ENCODE measurements around the gene CHRNA1.
"Not testable (repeated sequence)": the region's sequence is repeated elsewhere in the genome, so short reads cannot be mapped to it uniquely, and the experiment has no call there.

CHRNA1 gene

GRCh38 chr2:174730698-174731018, 33.6 kb downstream of the CHRNA1 start:
- Mint-ChIP-seq H3K9me3 (no peaks in the 10 kb centered on the region), H3K4me3 (peak overlapping the region; percentile 80), H3K27ac (no peak overlapping the region), H3K36me3 (ENCODE audit: low read depth) (no peaks in the 10 kb centered on the region), H3K4me1 (ENCODE audit: low read depth) (peaks cover 10% of the 10 kb centered on the region), H3K27me3 (ENCODE audit: low read depth) (peaks cover 52% of the 10 kb centered on the region)
- no peak for DNase-seq (ENCODE audit: low spot score)

- Mint-ChIP-seq H3K27me3 (ENCODE audit: low read depth) (peaks cover 49% of the 10 kb centered on the region), H3K27ac (no peak overlapping the region), H3K36me3 (ENCODE audit: low read depth) (no peaks in the 10 kb centered on the region), H3K9me3 (no peaks in the 10 kb centered on the region), H3K4me1 (ENCODE audit: low read depth) (peaks cover 10% of the 10 kb centered on the region), H3K4me3 (peak overlapping the region; percentile 80)
- peak; percentile 41 for DNase-seq (ENCODE audit: low spot score)
Observed at GRCh38 chr2:174729797-174730697, 34.2 kb downstream of the CHRNA1 start.

GRCh38 chr2:174728096-174728495, 36.2 kb downstream of the CHRNA1 start:
- DNase-seq (ENCODE audit: low spot score): no peak
- H3K27ac Mint-ChIP-seq: no peak overlapping the region
- H3K4me3 Mint-ChIP-seq: no peak overlapping the region
- H3K4me1 Mint-ChIP-seq (ENCODE audit: low read depth): peaks cover 10% of the 10 kb centered on the region
- no peaks in the 10 kb centered on the region for H3K36me3 Mint-ChIP-seq (ENCODE audit: low read depth)
- no peaks in the 10 kb centered on the region for H3K9me3 Mint-ChIP-seq
- peaks cover 37% of the 10 kb centered on the region for H3K27me3 Mint-ChIP-seq (ENCODE audit: low read depth)

GRCh38 chr2:174726212-174726611, 38.1 kb downstream of the CHRNA1 start:
- H3K4me1 Mint-ChIP-seq (ENCODE audit: low read depth): peaks cover 12% of the 10 kb centered on the region
- no peaks in the 10 kb centered on the region for H3K36me3 Mint-ChIP-seq (ENCODE audit: low read depth)
- H3K27ac Mint-ChIP-seq: no peak overlapping the region
- H3K9me3 Mint-ChIP-seq: no peaks in the 10 kb centered on the region
- no peak for DNase-seq (ENCODE audit: low spot score)
- no peak overlapping the region for H3K4me3 Mint-ChIP-seq
- peaks cover 33% of the 10 kb centered on the region for H3K27me3 Mint-ChIP-seq (ENCODE audit: low read depth)

GRCh38 chr2:174722942-174723592, 41.2 kb downstream of the CHRNA1 start:
- Mint-ChIP-seq H3K27ac (no peak overlapping the region), H3K27me3 (ENCODE audit: low read depth) (peaks cover 18% of the 10 kb centered on the region), H3K36me3 (ENCODE audit: low read depth) (no peaks in the 10 kb centered on the region), H3K4me1 (ENCODE audit: low read depth) (peaks cover 15% of the 10 kb centered on the region), H3K4me3 (no peak overlapping the region), H3K9me3 (no peaks in the 10 kb centered on the region)
- no peak for DNase-seq (ENCODE audit: low spot score)

- Mint-ChIP-seq H3K27ac (no peak overlapping the region), H3K36me3 (ENCODE audit: low read depth) (no peaks in the 10 kb centered on the region), H3K4me1 (ENCODE audit: low read depth) (peaks cover 31% of the 10 kb centered on the region), H3K27me3 (ENCODE audit: low read depth) (peaks cover 11% of the 10 kb centered on the region), H3K9me3 (no peaks in the 10 kb centered on the region), H3K4me3 (no peak overlapping the region)
- DNase-seq (ENCODE audit: low spot score): no peak
Observed at GRCh38 chr2:174719016-174719415, 45.3 kb downstream of the CHRNA1 start.

GRCh38 chr2:174718591-174718990, 45.7 kb downstream of the CHRNA1 start:
- H3K36me3 Mint-ChIP-seq (ENCODE audit: low read depth): no peaks in the 10 kb centered on the region
- DNase-seq (ENCODE audit: low spot score): no peak
- H3K27ac Mint-ChIP-seq: no peak overlapping the region
- peaks cover 31% of the 10 kb centered on the region for H3K4me1 Mint-ChIP-seq (ENCODE audit: low read depth)
- H3K9me3 Mint-ChIP-seq: no peaks in the 10 kb centered on the region
- no peak overlapping the region for H3K4me3 Mint-ChIP-seq
- peaks cover 11% of the 10 kb centered on the region for H3K27me3 Mint-ChIP-seq (ENCODE audit: low read depth)

GRCh38 chr2:174717916-174718315, 46.4 kb downstream of the CHRNA1 start:
- Mint-ChIP-seq H3K27me3 (ENCODE audit: low read depth) (peaks cover 11% of the 10 kb centered on the region), H3K9me3 (no peaks in the 10 kb centered on the region), H3K27ac (no peak overlapping the region), H3K36me3 (ENCODE audit: low read depth) (no peaks in the 10 kb centered on the region), H3K4me3 (peak overlapping the region; percentile 59), H3K4me1 (ENCODE audit: low read depth) (peaks cover 31% of the 10 kb centered on the region)
- DNase-seq (ENCODE audit: low spot score): no peak

GRCh38 chr2:174717273-174717672, 47.0 kb downstream of the CHRNA1 start:
- peak; percentile 36 for DNase-seq (ENCODE audit: low spot score)
- Mint-ChIP-seq H3K27ac (no peak overlapping the region), H3K36me3 (ENCODE audit: low read depth) (no peaks in the 10 kb centered on the region), H3K27me3 (ENCODE audit: low read depth) (peaks cover 8% of the 10 kb centered on the region), H3K4me3 (peak overlapping the region; percentile 59), H3K9me3 (no peaks in the 10 kb centered on the region), H3K4me1 (ENCODE audit: low read depth) (peaks cover 31% of the 10 kb centered on the region)

- peak overlapping the region; percentile 59 for H3K4me3 Mint-ChIP-seq
Observed at GRCh38 chr2:174716785-174717184, 47.5 kb downstream of the CHRNA1 start.

GRCh38 chr2:174713686-174714085, 50.6 kb downstream of the CHRNA1 start:
- H3K4me3 Mint-ChIP-seq: no peak overlapping the region
- no peak overlapping the region for H3K27ac Mint-ChIP-seq
- no peak for DNase-seq (ENCODE audit: low spot score)
- H3K4me1 Mint-ChIP-seq (ENCODE audit: low read depth): peaks cover 24% of the 10 kb centered on the region
- peaks cover 7% of the 10 kb centered on the region for H3K27me3 Mint-ChIP-seq (ENCODE audit: low read depth)
- H3K36me3 Mint-ChIP-seq (ENCODE audit: low read depth): no peaks in the 10 kb centered on the region
- H3K9me3 Mint-ChIP-seq: no peaks in the 10 kb centered on the region

More at GRCh38 chr2:174716785-174717184, 47.5 kb downstream of the CHRNA1 start:
- Mint-ChIP-seq H3K27me3 (ENCODE audit: low read depth) (peaks cover 8% of the 10 kb centered on the region), H3K36me3 (ENCODE audit: low read depth) (no peaks in the 10 kb centered on the region), H3K27ac (peak overlapping the region; percentile 67), H3K4me1 (ENCODE audit: low read depth) (peaks cover 30% of the 10 kb centered on the region), H3K9me3 (no peaks in the 10 kb centered on the region)
- DNase-seq (ENCODE audit: low spot score): peak; percentile 11

GRCh38 chr2:174711206-174711605, 53.1 kb downstream of the CHRNA1 start:
- H3K4me1 Mint-ChIP-seq (ENCODE audit: low read depth): peaks cover 3% of the 10 kb centered on the region
- H3K27ac Mint-ChIP-seq: no peak overlapping the region
- no peak overlapping the region for H3K4me3 Mint-ChIP-seq
- peaks cover 15% of the 10 kb centered on the region for H3K27me3 Mint-ChIP-seq (ENCODE audit: low read depth)
- H3K9me3 Mint-ChIP-seq: no peaks in the 10 kb centered on the region
- DNase-seq (ENCODE audit: low spot score): no peak
- H3K36me3 Mint-ChIP-seq (ENCODE audit: low read depth): no peaks in the 10 kb centered on the region

- H3K9me3 Mint-ChIP-seq; H3K4me1 Mint-ChIP-seq (ENCODE audit: low read depth); H3K27ac Mint-ChIP-seq; DNase-seq (ENCODE audit: low spot score); H3K4me3 Mint-ChIP-seq; H3K36me3 Mint-ChIP-seq (ENCODE audit: low read depth): not testable (repeated sequence)
- peaks cover 27% of the 10 kb centered on the region for H3K27me3 Mint-ChIP-seq (ENCODE audit: low read depth)
Observed at GRCh38 chr2:174709416-174710004, 54.8 kb downstream of the CHRNA1 start.

- no peaks in the 10 kb centered on the region for H3K9me3 Mint-ChIP-seq
- no peaks in the 10 kb centered on the region for H3K36me3 Mint-ChIP-seq (ENCODE audit: low read depth)
- no peak overlapping the region for H3K4me3 Mint-ChIP-seq
- no peak for DNase-seq (ENCODE audit: low spot score)
- H3K27me3 Mint-ChIP-seq (ENCODE audit: low read depth): peaks cover 32% of the 10 kb centered on the region
- H3K27ac Mint-ChIP-seq: no peak overlapping the region
- H3K4me1 Mint-ChIP-seq (ENCODE audit: low read depth): no peaks in the 10 kb centered on the region
Observed at GRCh38 chr2:174708713-174709112, 55.6 kb downstream of the CHRNA1 start.

Data from T-helper 2 cell treated with Interferon-gamma antibody and Interleukin-4, amounts not matched to agents 5 μg/mL and 100 μg/mL, for 36 hours (primary cell).